ENCODE results near the gene DUOXA2.
"Not testable (repeated sequence)": the region's sequence is repeated elsewhere in the genome, so short reads cannot be mapped to it uniquely, and the experiment has no call there.

The DUOXA2 gene

GRCh38 chr15:45117308-45118130 is 3.4 kb downstream of the DUOXA2 start:
- DNase-seq (ENCODE audit: low read depth), result no peak

- DNase-seq (ENCODE audit: low read depth), result peak; percentile 56
These were observed 4.0 kb downstream of the DUOXA2 start for GRCh38 chr15:45118131-45118588.

DNA sequence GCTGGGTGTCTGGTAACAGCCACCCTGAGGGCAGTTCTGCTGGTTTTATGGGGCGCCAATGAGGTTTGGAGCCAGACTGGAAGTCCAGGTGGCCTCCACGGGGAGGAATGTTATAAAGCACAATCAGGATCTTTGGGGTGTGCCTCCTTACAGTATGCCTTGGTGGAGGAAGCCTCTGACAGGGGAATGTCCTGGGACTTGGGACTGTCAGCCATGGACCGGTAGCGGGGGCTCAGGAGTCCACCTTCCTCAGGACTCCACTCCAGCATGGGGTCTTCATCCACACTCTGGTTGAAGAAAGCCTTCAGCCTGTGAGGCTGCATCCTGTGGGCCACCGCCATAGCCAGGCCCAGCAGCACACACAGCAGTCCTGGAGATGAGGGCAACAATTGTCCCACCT is 4.9 kb downstream of the DUOXA2 start:
- DNase-seq (ENCODE audit: low read depth), result no peak

DNA sequence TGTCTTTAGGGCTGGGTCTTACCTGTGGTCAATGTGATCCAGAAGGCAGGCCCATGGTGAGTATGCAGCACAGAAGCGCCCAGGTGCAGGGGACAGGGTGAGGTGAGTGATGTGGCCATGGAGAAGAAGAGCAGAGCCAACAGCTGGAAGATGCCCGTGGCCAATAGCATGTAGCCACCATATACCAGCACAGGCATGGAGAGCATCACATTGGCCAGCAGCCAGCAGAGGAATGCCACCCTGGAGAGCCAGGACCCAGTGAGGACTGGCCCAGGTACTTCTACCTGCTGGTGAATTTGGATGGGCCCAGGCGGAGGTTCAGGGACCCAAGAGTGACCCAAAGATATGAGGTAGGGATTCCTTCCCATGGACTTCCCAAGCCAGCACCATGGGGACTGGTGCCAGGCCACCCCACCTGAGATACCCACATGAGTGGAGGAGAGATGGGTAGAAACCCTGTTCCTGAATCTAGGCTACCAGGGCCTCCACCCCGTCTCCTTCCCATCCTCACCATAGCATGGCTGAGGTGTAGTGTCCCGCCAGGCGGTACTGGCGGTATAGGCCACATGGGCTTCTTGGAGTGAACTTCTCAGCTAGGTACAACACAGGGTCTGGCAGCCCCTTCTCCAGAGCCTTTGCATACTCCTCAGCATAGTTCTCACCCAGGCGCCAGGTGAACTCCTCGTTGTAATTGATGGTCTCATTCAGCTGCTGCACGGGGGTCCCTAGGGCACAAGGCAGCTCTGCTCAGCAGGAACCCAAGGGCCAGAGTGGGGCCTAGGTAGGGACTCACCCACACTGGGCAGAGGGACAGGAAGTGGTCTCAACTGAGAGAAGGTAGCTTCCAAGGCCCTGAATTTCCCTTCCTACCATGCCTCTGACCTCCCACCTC is 6.2 kb downstream of the DUOXA2 start:
- DNase-seq (ENCODE audit: low read depth), result no peak

- DNase-seq (ENCODE audit: low read depth), result no peak
These were observed 6.9 kb downstream of the DUOXA2 start for GRCh38 chr15:45121020-45121419.

DNA sequence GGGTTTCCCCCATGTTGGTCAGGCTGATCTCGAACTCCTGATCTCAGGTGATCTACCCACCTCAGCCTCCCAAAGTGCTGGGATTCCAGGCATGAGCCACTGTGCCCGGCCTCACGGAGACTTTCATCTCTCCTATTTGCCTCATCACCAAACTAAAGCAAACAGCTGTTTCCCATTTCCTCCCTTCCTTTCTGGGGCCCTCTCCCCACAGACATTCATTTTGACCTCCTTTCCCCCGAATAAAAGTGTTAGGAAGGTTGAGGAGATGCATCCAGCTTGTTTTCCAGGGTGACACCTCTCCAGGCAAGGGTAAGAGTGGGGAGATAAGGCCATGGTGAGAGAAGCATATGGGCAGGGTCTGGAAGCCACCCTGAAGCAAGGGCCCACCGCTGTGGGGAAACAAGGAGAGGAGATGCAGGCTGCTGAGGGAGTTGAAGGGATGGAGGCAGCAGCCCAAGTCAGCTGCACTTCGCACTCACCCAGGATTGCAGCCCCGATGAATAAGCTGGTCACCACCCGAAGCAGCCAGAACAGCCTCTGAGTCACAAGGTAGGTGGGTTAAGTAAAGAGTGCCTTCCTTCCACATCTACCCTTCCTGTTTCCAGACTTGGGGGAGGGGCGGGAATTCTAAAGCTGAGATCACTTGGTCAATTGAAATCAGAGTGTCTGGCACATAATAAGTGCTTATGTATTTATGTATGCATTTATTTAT is 7.7 kb downstream of the DUOXA2 start:
- peak; percentile 51 for DNase-seq (ENCODE audit: low read depth)

GRCh38 chr15:45122719-45123118 is 8.6 kb downstream of the DUOXA2 start:
- no peak for DNase-seq (ENCODE audit: low read depth)

DNA sequence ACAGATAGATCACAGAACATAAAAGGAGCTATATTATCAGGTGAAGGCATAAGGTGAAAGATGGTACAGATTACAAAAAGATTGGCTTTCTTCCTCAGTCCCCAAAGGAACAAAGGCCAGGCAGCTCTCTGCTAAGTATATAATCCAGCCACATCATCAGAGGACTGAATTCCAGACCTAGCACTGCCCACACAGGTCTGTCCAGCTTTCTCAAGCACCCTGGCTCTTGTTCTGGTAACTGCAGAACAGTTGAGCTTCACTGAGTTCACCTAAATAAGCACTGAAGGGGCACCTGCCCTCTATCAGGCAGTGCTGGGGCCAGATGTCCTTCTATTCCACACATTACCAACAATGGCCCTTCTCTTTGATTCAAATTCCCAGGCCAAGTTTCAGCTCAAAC is 9.3 kb downstream of the DUOXA2 start:
- DNase-seq (ENCODE audit: low read depth), result no peak

DNA sequence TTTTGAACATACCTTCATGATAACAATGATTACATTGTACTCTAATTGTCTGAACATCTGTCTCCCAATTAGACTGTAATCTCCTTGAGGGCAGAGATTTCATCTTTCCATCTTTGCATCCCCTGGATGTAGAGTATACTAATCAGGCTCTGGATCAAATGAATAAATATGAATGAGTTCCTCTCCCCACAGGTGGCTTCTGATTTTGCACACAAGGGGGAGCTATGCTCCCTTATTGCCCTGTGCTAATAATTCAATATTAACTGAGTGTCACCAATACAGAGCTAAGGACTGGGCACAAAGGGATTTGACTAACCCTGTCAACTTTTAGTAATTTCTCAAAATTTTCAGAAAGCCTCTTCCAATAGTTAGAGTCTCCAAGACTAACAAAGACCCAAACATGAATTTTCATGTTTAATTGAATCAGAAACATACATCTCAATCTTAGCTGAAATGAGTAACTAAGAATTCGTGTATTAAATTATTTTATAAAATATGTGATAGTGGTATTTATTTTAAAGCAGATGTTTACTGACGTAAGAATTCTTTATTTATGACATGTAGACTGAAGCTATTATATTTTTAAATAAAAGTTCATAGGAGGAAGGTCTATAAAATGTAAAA is 12.5 kb downstream of the DUOXA2 start:
- DNase-seq (ENCODE audit: low read depth), result no peak

- DNase-seq (ENCODE audit: low read depth), result no peak
These were observed 15.0 kb downstream of the DUOXA2 start for GRCh38 chr15:45128971-45129639.

DNA sequence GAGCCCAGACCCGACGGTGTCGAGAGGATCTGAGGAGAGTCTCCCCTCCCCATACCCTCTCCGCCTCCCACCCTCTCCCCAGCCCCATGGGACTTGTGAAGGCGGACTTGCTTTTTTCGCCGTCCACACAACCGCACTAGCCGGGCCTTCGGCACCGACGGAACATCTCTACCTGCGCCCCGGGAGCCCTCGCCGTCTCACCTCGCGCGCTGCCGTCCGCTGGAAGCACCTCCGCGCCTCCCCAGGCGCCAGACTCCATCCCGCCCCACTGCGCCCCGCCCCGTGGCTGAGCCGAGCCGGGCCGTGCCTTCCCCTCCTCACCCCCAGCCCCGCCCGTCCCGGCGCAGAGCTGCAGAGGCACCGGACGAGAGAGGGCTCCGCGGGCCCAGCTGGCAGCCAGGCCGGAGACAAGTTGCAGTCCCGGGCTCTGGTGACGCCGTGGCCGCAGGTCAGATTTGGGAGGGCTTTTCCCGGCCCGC is 15.6 kb downstream of the DUOXA2 start, which contains the start of the genes DUOX1 and DUOXA1:
Gene DUOX1 (plus strand): TSS at position 344 of the 479 bp plus-strand sequence. CDS start 1,973 bp downstream, outside the sequence.
Gene DUOXA1 (minus strand): TSS at position 229 of the 479 bp plus-strand sequence. CDS start 6,865 bp downstream, outside the sequence.
- DNase-seq (ENCODE audit: low read depth), result no peak

DNA sequence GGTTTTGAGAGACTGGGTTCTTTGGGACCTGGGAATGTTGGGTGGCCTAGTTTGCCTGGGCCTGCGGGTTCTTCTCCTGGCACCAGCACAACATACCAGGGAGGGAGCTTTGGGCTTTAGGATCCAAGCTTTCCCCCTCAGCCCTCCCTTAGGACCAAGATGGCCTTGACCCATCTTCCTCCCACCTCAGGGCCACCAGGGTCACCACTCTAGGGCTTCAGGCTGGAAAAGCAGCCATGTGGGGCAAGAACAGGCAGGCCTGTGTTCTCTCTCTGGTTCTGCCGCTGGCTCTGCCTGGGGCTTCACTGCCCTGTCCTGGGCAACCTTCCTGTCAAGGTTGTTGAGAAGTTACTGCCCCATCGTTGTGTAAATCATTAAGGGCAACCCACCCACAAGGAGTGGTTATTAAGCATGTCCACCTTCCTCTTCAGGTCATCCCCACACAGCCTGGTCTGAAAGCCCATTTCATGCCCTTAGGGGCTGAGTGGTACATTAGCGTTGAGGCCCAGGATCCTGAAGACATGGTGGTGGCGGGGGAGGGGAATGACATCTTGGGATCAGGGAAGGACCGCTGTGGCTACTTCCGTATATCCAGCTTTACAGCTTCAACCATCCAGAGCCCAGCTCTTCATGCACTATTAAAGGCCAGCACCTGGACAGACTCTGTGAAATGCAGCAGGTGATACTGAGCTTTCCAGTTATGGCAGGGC is 16.3 kb downstream of the DUOXA2 start:
- DNase-seq (ENCODE audit: low read depth), result no peak

DNA sequence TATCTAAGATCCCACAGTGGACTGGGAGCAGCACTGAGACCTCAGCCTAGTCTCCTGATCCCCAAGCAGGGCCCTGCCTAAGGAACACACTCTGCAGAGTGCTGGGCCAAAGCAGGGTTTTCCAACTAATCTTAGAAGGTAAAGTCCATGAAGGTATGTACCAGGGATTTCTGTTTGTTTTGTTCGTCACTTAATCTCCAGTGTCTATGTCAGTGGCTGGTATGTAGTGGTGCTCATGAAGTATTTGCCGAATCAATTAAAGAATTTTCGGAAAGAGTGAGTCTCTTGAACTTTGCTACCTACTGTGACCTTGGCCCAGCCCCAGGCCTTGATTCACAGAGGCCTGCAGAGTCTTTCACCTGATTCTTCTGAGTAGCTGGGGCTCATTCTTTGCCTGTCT is 17.4 kb downstream of the DUOXA2 start:
- DNase-seq (ENCODE audit: low read depth), result no peak

DNA sequence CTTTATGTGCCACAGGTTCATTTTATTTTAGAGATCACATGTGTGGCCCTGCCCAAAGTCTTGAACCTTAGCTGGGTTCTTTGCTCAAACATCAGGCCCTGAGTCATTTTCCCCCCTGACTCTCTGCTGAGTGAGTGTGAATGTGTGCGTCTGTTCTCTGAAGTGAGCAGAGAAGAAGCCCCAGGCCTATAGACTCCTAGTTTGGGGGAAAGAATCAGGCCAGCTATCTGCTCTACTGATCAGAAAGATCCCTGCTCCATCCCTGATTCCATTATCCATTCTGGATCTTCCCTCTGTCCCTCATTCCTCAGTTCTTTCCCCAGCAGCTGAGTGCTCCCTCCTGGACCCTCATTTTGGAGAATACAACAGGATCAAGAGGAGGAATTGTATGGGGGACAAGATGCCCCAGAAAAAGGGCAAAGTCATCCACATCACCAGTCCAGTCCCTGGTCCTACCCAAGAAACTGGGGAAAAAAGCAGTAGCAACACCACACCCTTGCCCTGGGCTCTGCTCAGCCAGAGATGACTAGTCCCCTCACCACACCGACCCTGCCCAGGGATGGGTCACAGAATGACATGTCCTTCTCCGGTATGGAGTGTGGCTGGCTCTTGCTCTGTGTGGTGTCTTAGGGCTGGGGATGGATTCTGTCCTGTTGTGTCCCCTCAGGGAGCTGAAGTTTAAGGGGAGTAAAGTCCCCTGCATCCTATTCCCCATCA is 18.9 kb downstream of the DUOXA2 start:
- no peak for DNase-seq (ENCODE audit: low read depth)

DNA sequence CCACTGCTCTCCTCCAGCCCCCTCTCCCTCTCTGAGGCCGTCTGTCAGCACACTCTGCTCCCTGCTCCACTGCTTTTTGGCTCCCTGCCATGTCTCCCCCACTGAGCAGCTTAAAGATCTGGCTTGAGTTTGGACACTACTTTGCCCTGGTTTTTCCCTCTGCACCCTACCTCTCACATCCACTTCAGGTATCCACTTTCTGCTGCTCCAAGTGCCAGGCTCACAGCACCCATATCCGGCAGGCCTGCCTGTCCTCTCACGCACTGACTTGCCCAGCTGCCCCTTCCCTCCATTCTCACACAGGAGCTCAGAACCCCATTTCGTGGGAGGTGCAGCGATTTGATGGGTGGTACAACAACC is 19.4 kb downstream of the DUOXA2 start:
- DNase-seq (ENCODE audit: low read depth), result no peak

DNA sequence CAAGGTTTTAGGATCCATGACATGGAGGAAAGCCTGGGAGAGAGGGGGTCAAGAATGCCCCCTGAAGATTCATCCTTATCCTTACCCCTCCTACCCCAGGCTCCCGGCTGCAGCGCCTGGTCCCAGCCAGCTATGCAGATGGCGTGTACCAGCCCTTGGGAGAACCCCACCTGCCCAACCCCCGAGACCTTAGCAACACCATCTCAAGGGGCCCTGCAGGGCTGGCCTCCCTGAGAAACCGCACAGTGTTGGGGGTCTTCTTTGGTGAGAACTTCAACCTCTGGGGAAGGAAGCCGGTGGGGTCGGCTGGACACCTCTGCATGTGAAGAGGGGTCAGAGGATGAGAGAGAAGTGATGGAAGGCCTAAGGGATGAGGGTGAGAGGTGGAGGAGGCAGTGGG is 19.9 kb downstream of the DUOXA2 start:
- no peak for DNase-seq (ENCODE audit: low read depth)

DNA sequence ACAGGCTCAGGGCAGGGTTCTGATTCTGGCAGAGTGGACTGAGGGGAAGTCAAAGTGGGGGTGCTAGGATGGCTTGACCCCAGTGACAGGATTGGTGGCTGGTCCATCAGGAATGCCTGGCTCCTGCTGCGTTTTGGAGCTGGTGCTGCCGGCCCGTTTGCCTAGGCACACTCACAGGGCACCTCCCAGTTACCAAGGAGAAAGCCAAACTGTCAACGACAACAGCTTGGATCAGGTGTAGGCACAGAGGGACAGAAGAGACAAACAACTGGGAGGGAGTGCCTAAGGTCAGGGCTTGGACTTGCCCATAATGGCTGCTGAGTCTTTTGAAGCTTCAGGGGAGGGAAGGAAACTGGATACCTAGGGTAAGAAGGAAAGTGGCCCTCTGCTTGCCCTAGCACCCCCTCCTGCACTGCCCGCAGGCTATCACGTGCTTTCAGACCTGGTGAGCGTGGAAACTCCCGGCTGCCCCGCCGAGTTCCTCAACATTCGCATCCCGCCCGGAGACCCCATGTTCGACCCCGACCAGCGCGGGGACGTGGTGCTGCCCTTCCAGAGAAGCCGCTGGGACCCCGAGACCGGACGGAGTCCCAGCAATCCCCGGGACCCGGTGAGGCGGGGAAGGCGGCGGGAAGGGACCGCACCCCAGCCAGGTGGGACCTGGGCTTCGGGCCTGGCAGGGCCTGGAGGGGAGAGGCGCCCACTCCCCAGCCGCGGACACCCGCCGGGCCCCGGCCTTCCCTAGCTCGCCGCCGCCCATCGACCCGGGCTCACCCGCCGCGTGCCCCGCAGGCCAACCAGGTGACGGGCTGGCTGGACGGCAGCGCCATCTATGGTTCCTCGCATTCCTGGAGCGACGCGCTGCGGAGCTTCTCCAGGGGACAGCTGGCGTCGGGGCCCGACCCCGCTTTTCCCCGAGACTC is 20.8 kb downstream of the DUOXA2 start:
- DNase-seq (ENCODE audit: low read depth), result no peak

DNA sequence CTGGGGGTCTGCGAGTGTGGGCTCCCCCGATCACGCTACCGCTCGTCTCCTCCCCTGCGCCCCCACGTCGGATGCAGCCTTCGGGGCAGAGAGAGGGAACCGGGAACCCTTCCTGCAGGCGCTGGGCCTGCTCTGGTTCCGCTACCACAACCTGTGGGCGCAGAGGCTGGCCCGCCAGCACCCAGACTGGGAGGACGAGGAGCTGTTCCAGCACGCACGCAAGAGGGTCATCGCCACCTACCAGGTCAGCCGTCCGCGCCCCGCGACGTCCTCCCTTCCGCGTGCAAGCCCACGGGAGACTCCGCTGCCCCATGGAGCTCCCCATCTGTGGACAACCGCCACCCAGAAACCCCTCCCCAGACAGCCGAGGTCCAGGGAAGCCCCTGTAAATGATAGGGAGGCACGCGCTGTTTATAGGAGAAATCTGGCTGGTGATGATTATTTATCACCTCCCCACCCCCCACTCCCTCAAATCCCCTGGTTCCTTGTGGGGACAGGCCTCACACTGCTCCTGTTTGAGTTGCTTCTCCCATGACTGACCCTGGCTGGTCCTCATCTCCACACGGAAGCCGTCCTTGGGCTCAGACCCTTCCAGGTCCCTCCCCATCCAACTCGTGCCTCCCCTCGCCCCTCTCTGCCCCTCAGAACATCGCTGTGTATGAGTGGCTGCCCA is 21.7 kb downstream of the DUOXA2 start:
- not testable (repeated sequence) for DNase-seq (ENCODE audit: low read depth)
